Ovary (tissue), 3 donors: ENCODE data around the gene GPR135.

Experiments used
- EP300 ChIP-seq: sonication (generic); formaldehyde crosslinking; IDR thresholded peaks from one replicate; pipeline ENCODE4 v1.6.1; 2017; ENCODE audit warnings: antibody characterized with exemption
- POLR2A ChIP-seq: fragments of 450-650 bp; IDR thresholded peaks from one replicate; pipeline ENCODE4 v1.6.1; 2017; ENCODE audit warnings: antibody characterized with exemption, mild to moderate bottlenecking, moderate library complexity
- TF ChIP-seq, protein P1 (sequence below), 3 donors: fragments of 450-650 bp in 2 of 3; fragments of 200-600 bp in 1 of 3; IDR thresholded peaks; one replicate each; pipeline versions ENCODE4 v1.5.1 to v1.8.0; 2016 to 2022; ENCODE audit warnings: antibody characterized with exemption in 3 of 3, mild to moderate bottlenecking in 1 of 3
- donor health status: DM: no; HTN: no; CAD: no.

DNA sequence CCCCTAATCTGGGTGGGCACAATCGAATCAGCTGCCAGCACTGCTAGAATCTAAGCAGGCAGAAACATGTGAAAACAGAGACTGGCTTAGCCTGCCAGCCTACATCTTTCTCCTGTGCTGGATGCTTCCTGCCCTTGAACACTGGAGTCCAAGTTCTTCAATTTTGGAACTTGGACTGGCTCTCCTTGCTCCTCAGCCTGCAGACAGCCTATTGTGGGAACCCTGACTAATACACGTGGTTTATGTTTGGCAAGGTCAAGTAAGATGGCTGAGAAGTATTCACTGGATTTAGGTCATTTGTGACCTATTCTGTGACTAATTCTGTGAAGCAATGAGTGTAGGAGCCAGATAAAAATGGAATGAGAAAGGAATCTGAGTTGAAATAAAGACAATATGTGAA is 11.0 kb downstream of the GPR135 start:
- TF ChIP-seq, protein P1, sequence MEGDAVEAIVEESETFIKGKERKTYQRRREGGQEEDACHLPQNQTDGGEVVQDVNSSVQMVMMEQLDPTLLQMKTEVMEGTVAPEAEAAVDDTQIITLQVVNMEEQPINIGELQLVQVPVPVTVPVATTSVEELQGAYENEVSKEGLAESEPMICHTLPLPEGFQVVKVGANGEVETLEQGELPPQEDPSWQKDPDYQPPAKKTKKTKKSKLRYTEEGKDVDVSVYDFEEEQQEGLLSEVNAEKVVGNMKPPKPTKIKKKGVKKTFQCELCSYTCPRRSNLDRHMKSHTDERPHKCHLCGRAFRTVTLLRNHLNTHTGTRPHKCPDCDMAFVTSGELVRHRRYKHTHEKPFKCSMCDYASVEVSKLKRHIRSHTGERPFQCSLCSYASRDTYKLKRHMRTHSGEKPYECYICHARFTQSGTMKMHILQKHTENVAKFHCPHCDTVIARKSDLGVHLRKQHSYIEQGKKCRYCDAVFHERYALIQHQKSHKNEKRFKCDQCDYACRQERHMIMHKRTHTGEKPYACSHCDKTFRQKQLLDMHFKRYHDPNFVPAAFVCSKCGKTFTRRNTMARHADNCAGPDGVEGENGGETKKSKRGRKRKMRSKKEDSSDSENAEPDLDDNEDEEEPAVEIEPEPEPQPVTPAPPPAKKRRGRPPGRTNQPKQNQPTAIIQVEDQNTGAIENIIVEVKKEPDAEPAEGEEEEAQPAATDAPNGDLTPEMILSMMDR (IDR thresholded peaks at IDR 0.05): no peak
- TF ChIP-seq POLR2A (no peak), EP300 (no peak)
